GM23338 (cell line): Measurements from ENCODE around the gene ZYG11A. TPM values are rescaled to one million over a fixed set of nuclear protein-coding genes. Genes with fewer than 3 reads are reported as not detected.
A peak's percentile ranks its signal among the peaks of the same experiment; 100 is the strongest.

Experiments
- ATAC-seq: fragments of 200-7000 bp; cut with Tn5 transposase; 3 replicates; pipeline ENCODE4 v1.9.1; 2020
- DNase-seq: peaks from one replicate; pipeline ENCODE4 v3.0.0-alpha.2; 2015; ENCODE audit warnings: low spot score
- H2AFZ ChIP-seq: fragments of 200-600 bp; sonication (generic); 2 replicates; pipeline ENCODE4 v1.8.0; 2016; ENCODE audit warnings: antibody characterized with exemption, mild to moderate bottlenecking, moderate library complexity
- H3F3A ChIP-seq: fragments of 200-600 bp; sonication (generic); replicated peaks from 2 replicates; pipeline ENCODE4 v1.8.0; 2017; ENCODE audit warnings: antibody characterized with exemption, mixed run types, low read depth
- H3K27ac ChIP-seq: fragments of 200-600 bp; sonication (generic); 2 replicates; pipeline ENCODE4 v1.6.1; 2016; ENCODE audit warnings: low read depth
- H3K27me3 ChIP-seq: fragments of 200-600 bp; sonication (generic); 2 replicates; pipeline ENCODE4 v1.8.0; 2016; ENCODE audit warnings: mild to moderate bottlenecking, mixed run types, moderate library complexity; ENCODE audit not compliant: insufficient read depth
- H3K36me3 ChIP-seq: fragments of 200-600 bp; sonication (generic); 2 replicates; pipeline ENCODE4 v1.8.0; 2016; ENCODE audit warnings: mild to moderate bottlenecking; ENCODE audit not compliant: insufficient read depth
- H3K4me1 ChIP-seq: fragments of 200-600 bp; sonication (generic); 2 replicates; pipeline ENCODE4 v1.8.0; 2016; ENCODE audit warnings: mild to moderate bottlenecking, moderate library complexity; ENCODE audit not compliant: insufficient read depth
- H3K4me2 ChIP-seq: fragments of 200-600 bp; sonication (generic); 2 replicates; pipeline ENCODE4 v1.7.1; 2017; ENCODE audit warnings: mixed run types
- H3K4me3 ChIP-seq: fragments of 200-600 bp; sonication (generic); 2 replicates; pipeline ENCODE4 v1.6.1; 2016; ENCODE audit warnings: mixed run types
- H3K79me2 ChIP-seq: fragments of 200-600 bp; sonication (generic); replicated peaks from 2 replicates; pipeline ENCODE4 v1.8.0; 2017; ENCODE audit warnings: mild to moderate bottlenecking; ENCODE audit not compliant: insufficient read depth
- H3K9me2 ChIP-seq: fragments of 200-600 bp; sonication (generic); 2 replicates; pipeline ENCODE4 v1.8.0; 2017; ENCODE audit not compliant: insufficient read depth
- H4K20me1 ChIP-seq: fragments of 200-600 bp; sonication (generic); replicated peaks from 2 replicates; pipeline ENCODE4 v1.8.0; 2017; ENCODE audit warnings: mild to moderate bottlenecking; ENCODE audit not compliant: insufficient read depth
- H3K27ac Mint-ChIP-seq: 2 replicates; pipeline ENCODE4 v1.8.0; 2020; ENCODE audit warnings: inconsistent platforms, mild to moderate bottlenecking, moderate library complexity, mixed read lengths
- H3K27me3 Mint-ChIP-seq: 3 replicates; pipeline ENCODE4 v1.8.0; 2022; ENCODE audit warnings: low read depth, mild to moderate bottlenecking, moderate library complexity, mixed read lengths, inconsistent platforms; ENCODE audit not compliant: insufficient read depth, poor library complexity
- H3K36me3 Mint-ChIP-seq: 3 replicates; pipeline ENCODE4 v1.8.0; 2021; ENCODE audit warnings: low read depth, mild to moderate bottlenecking, inconsistent platforms, moderate library complexity, mixed read lengths
- H3K4me1 Mint-ChIP-seq: 3 replicates; pipeline ENCODE4 v1.8.0; 2020; ENCODE audit warnings: mild to moderate bottlenecking, inconsistent platforms, mixed read lengths
- H3K4me3 Mint-ChIP-seq: 3 replicates; pipeline ENCODE4 v1.8.0; 2021; ENCODE audit warnings: moderate library complexity, mild to moderate bottlenecking, inconsistent platforms, mixed read lengths
- H3K9me3 Mint-ChIP-seq: 3 replicates; pipeline ENCODE4 v1.8.0; 2020; ENCODE audit warnings: moderate library complexity, mild to moderate bottlenecking, inconsistent platforms, mixed read lengths
- CREB1 ChIP-seq: fragments of 250-450 bp; sonication (Bioruptor Pico); IDR thresholded peaks from 2 replicates; pipeline ENCODE4 v1.5.0; 2020; ENCODE audit warnings: low read depth, mild to moderate bottlenecking, moderate library complexity
- CTCF ChIP-seq, 2 experiments: fragments of 200-600 bp in 1 of 2; sonication (generic) in 1 of 2; conservative IDR thresholded peaks; 2 replicates each; pipeline versions ENCODE4 v1.5.1 to v1.6.1; 2016 to 2017; ENCODE audit warnings: antibody characterized with exemption in 2 of 2, low read depth in 2 of 2, mild to moderate bottlenecking in 2 of 2, moderate library complexity in 1 of 2
- ETS1 ChIP-seq: IDR thresholded peaks from 2 replicates; pipeline ENCODE4 v1.6.1; 2016; ENCODE audit warnings: antibody characterized with exemption
- EZH2 ChIP-seq: fragments of 200-600 bp; sonication (generic); IDR thresholded peaks from one replicate; pipeline ENCODE4 v1.8.0; 2017; ENCODE audit warnings: antibody characterized with exemption, mild to moderate bottlenecking, low read depth; ENCODE audit not compliant: unreplicated experiment
- EZH2phosphoT487 ChIP-seq: fragments of 200-600 bp; sonication (generic); IDR thresholded peaks from one replicate; pipeline ENCODE4 v1.8.1; 2018; ENCODE audit warnings: antibody characterized with exemption; ENCODE audit not compliant: unreplicated experiment
- JUNB ChIP-seq: IDR thresholded peaks from one replicate; pipeline ENCODE4 v1.6.1; 2016; ENCODE audit warnings: antibody characterized with exemption; ENCODE audit not compliant: unreplicated experiment
- NANOG ChIP-seq: IDR thresholded peaks from 2 replicates; pipeline ENCODE4 v1.6.1; 2016; ENCODE audit warnings: antibody characterized with exemption, borderline replicate concordance
- POLR2AphosphoS5 ChIP-seq: IDR thresholded peaks from 2 replicates; pipeline ENCODE4 v1.6.1; 2016; ENCODE audit warnings: antibody characterized with exemption, low read depth
- REST ChIP-seq: IDR thresholded peaks from one replicate; pipeline ENCODE4 v1.6.1; 2018; ENCODE audit warnings: antibody characterized with exemption; ENCODE audit not compliant: unreplicated experiment
- STAT1 ChIP-seq: IDR thresholded peaks from one replicate; pipeline ENCODE4 v1.6.1; 2016; ENCODE audit warnings: antibody characterized with exemption; ENCODE audit not compliant: unreplicated experiment
- ZNF114 ChIP-seq: fragments of 250-450 bp; sonication (Bioruptor Pico); IDR thresholded peaks from 2 replicates; pipeline ENCODE4 v1.5.0; 2020; ENCODE audit warnings: mild to moderate bottlenecking, moderate library complexity
- ZNF331 ChIP-seq: fragments of 250-450 bp; sonication (Bioruptor Pico); IDR thresholded peaks from 2 replicates; pipeline ENCODE4 v1.5.0; 2020; ENCODE audit warnings: low read depth, mild to moderate bottlenecking, moderate library complexity
- ZNF462 ChIP-seq: fragments of 250-450 bp; sonication (Bioruptor Pico); IDR thresholded peaks from 2 replicates; pipeline ENCODE4 v1.5.0; 2020; ENCODE audit warnings: mild to moderate bottlenecking, moderate library complexity
- polyA plus RNA-seq: library from polyadenylated mRNA; unstranded; fragments of >200 nt; fragmentation: Nextera tagmentation; extraction: Ambion mirVana; gene quantifications from 2 replicates; pipeline ENCODE4 v1.2.1, GENCODE V29; 2016
- total RNA-seq: library from RNA; depleted of rRNA; stranded (reverse); fragments of >200 nt; shearing (Covaris generic); gene quantifications from 2 replicates; pipeline ENCODE4 v1.2.3, GENCODE V29; 2014

The ZYG11A gene
- total and polyA plus RNA-seq, 2 experiments from 2014 or later = 1.3 to 4.8 TPM

GRCh38 chr1:52899445-52899894 lies 56.9 kb downstream of the ZYG11A start:
- no peak overlapping the region for H3K4me3 ChIP-seq
- H3K27me3 ChIP-seq = no peaks in the 10 kb centered on the region
- 0 out of 2 replicates have a peak overlapping the region, but pooled peaks have one; percentile 16 for H3K4me2 ChIP-seq
- no peak overlapping the region for H2AFZ ChIP-seq
- 0 out of 2 replicates have a peak, but pooled peaks cover 7% of the 10 kb centered on the region for H3F3A ChIP-seq
- H3K27ac Mint-ChIP-seq = no peak overlapping the region; the same call in 1 of the 2 replicates
- DNase-seq (no peak), ATAC-seq (peak; percentile 61)
- H3K9me2 ChIP-seq = no peaks in the 10 kb centered on the region
- H3K27ac ChIP-seq = 0 out of 2 replicates have a peak overlapping the region, but pooled peaks have one; percentile 1
- TF ChIP-seq ETS1 = no peak
- no peak for TF ChIP-seq ZNF462
- no peak for TF ChIP-seq NANOG
- TF ChIP-seq JUNB = no peak
- no peak for TF ChIP-seq POLR2AphosphoS5
- no peak for TF ChIP-seq EZH2
- TF ChIP-seq EZH2phosphoT487 = no peak
- no peak for TF ChIP-seq STAT1
- TF ChIP-seq CREB1 (CRISPR knock-in tag) = no peak
- TF ChIP-seq CTCF (conservative IDR thresholded peaks at IDR 0.05; ENCODE audit: low read depth in 2 of 2) = no peak
- TF ChIP-seq ZNF114 (CRISPR knock-in tag) = no peak
- TF ChIP-seq ZNF331 (CRISPR knock-in tag) = no peak
- TF ChIP-seq REST = no peak
- no peaks in the 10 kb centered on the region for H4K20me1 ChIP-seq
- no peak overlapping the region for H3K4me3 Mint-ChIP-seq
- peaks cover 29% of the 10 kb centered on the region for H3K4me1 ChIP-seq
- H3K9me3 Mint-ChIP-seq = no peaks in the 10 kb centered on the region
- no peaks in the 10 kb centered on the region for H3K79me2 ChIP-seq
- H3K4me1 Mint-ChIP-seq = peaks cover 15% of the 10 kb centered on the region
- no peaks in the 10 kb centered on the region for H3K36me3 ChIP-seq
- H3K27me3 Mint-ChIP-seq = no peaks in the 10 kb centered on the region
- H3K36me3 Mint-ChIP-seq = no peaks in the 10 kb centered on the region
